ENCODE results near the gene TET2. TPM values are rescaled to one million over a fixed set of nuclear protein-coding genes. Genes with fewer than 3 reads are reported as not detected.

The TET2 gene
- total and polyA plus RNA-seq, 5 donors: 3.3 to 24.0 (median 21.7) TPM

DNA sequence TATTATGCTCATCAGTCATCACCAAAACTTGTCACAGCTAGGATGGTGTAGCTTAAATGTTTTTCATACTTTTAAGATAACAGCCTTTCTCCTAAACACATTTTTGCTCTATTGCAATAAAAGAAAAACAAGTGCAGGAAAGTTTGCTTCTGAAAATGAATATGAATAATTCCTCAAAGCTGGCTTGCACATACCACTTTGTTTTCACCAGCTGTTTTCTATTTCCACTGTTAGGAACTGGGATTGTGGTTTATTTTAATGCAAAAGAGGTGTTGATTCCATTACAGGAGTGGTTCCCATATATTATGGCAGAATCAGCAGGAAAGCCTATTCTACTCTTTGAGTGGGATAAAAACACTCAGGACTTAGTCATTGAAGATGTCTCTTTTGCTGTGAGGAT is 181.3 kb downstream of the TET2 start:
- ATAC-seq: no peak
- intact Hi-C loops (cut with DNase I): no loop called here
- Histone ChIP-seq H3K9me3 (ENCODE audit: control insufficient read depth, low read length) (no peaks in the 10 kb centered on the region), H3K27me3 (ENCODE audit: control insufficient read depth, insufficient read depth) (no peaks in the 10 kb centered on the region), H3K4me1 (ENCODE audit: control insufficient read depth, insufficient read depth, low read length) (no peaks in the 10 kb centered on the region), H3K4me3 (ENCODE audit: low read length) (no peak overlapping the region), H3K27ac (ENCODE audit: low read length) (no peak overlapping the region)
- DNase-seq: no peak

GRCh38 chr4:105329081-105329480 is 182.4 kb downstream of the TET2 start:
- intact Hi-C loops (cut with DNase I): no loop called here
- Histone ChIP-seq H3K9me3 (ENCODE audit: control insufficient read depth, low read length) (no peaks in the 10 kb centered on the region), H3K27me3 (ENCODE audit: control insufficient read depth, insufficient read depth) (no peaks in the 10 kb centered on the region), H3K27ac (ENCODE audit: low read length) (no peak overlapping the region), H3K4me1 (ENCODE audit: control insufficient read depth, insufficient read depth, low read length) (no peaks in the 10 kb centered on the region), H3K4me3 (ENCODE audit: low read length) (no peak overlapping the region)
- WGBS: 90% methylated on average over 1 of the region's 1 CpG
- DNase-seq: no peak
- no peak for ATAC-seq
